Measurements from ENCODE around the gene GLG1. TPM values are rescaled to one million over a fixed set of nuclear protein-coding genes. Genes with fewer than 3 reads are reported as not detected.

The GLG1 gene
- total RNA-seq, 1 donor = 191 TPM

DNA sequence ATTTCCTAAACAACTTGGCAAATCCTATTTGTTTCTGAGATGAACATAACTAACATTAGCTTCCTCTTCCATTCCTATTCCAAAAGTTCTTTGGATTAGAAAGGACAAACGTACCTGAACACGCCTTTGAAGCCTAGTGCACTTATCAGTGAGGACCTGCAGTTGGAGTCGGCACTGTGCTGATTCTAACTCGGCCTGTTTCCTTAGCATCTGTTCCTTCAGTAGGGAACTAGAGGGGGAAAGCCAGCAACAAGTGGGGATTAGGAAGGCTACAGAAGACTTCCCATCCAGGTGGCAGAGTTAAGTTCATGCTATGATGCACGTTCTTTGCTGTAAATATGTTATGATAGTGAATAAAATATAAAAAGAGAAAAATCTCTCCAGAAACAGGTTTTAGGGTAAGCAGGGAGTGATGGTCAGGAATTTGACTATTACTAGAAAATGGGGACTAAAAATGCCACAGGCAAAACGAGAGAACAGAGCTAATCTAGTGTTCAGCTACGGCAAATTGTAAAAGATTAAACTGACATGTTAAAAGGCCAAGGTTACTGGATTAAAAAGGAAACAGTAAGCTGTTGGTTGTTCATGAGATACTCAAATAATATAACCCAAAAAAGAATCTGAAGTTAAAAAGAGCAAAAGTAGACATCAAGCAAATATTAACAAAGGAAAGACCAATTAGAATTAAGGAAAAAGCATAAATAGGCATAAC lies 31.0 kb upstream of the GLG1 start:
- H3K4me2 ChIP-seq (ENCODE audit: insufficient read depth, low read length) = no peak overlapping the region
- DNase-seq (ENCODE audit: insufficient read length, low spot score, missing footprints) = no peak
- no peak overlapping the region for H3K4me3 ChIP-seq (ENCODE audit: insufficient read depth, low read length)
- H3K4me1 ChIP-seq (ENCODE audit: insufficient read depth, low read length) = no peaks in the 10 kb centered on the region
- H2AFZ ChIP-seq (ENCODE audit: low read length) = no peak overlapping the region
- H4K20me1 ChIP-seq (ENCODE audit: insufficient read depth, low read length) = peaks cover 3% of the 10 kb centered on the region
- peaks cover 38% of the 10 kb centered on the region for H3K36me3 ChIP-seq (ENCODE audit: insufficient read depth, low read length)
- peaks cover 6% of the 10 kb centered on the region for H3K79me2 ChIP-seq (ENCODE audit: insufficient read depth, low read length)
- no peaks in the 10 kb centered on the region for H3K9me3 ChIP-seq (ENCODE audit: low read depth, low read length)
- H3K27ac ChIP-seq (ENCODE audit: low read depth, low read length) = no peak overlapping the region
- H3K27me3 ChIP-seq (ENCODE audit: insufficient read depth, low read length) = no peaks in the 10 kb centered on the region
- TF ChIP-seq, protein P1, sequence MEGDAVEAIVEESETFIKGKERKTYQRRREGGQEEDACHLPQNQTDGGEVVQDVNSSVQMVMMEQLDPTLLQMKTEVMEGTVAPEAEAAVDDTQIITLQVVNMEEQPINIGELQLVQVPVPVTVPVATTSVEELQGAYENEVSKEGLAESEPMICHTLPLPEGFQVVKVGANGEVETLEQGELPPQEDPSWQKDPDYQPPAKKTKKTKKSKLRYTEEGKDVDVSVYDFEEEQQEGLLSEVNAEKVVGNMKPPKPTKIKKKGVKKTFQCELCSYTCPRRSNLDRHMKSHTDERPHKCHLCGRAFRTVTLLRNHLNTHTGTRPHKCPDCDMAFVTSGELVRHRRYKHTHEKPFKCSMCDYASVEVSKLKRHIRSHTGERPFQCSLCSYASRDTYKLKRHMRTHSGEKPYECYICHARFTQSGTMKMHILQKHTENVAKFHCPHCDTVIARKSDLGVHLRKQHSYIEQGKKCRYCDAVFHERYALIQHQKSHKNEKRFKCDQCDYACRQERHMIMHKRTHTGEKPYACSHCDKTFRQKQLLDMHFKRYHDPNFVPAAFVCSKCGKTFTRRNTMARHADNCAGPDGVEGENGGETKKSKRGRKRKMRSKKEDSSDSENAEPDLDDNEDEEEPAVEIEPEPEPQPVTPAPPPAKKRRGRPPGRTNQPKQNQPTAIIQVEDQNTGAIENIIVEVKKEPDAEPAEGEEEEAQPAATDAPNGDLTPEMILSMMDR (IDR thresholded peaks at IDR 0.05; ENCODE audit: extremely low read depth, low read depth, low read length) = no peak

GRCh38 chr16:74635303-74635702 lies 28.4 kb upstream of the GLG1 start:
- Histone ChIP-seq H3K4me2 (ENCODE audit: insufficient read depth, low read length) (no peak overlapping the region), H3K27me3 (ENCODE audit: insufficient read depth, low read length) (no peaks in the 10 kb centered on the region), H2AFZ (ENCODE audit: low read length) (no peak overlapping the region), H3K9me3 (ENCODE audit: low read depth, low read length) (no peaks in the 10 kb centered on the region), H3K4me3 (ENCODE audit: insufficient read depth, low read length) (no peak overlapping the region), H4K20me1 (ENCODE audit: insufficient read depth, low read length) (peaks cover 3% of the 10 kb centered on the region), H3K27ac (ENCODE audit: low read depth, low read length) (no peak overlapping the region), H3K36me3 (ENCODE audit: insufficient read depth, low read length) (peaks cover 58% of the 10 kb centered on the region), H3K79me2 (ENCODE audit: insufficient read depth, low read length) (peaks cover 6% of the 10 kb centered on the region), H3K4me1 (ENCODE audit: insufficient read depth, low read length) (no peaks in the 10 kb centered on the region)
- TF ChIP-seq, protein P1 (IDR thresholded peaks at IDR 0.05; ENCODE audit: extremely low read depth, low read depth, low read length) = no peak
- no peak for DNase-seq (ENCODE audit: insufficient read length, low spot score, missing footprints)

GRCh38 chr16:74633686-74634085 lies 26.8 kb upstream of the GLG1 start:
- H3K36me3 ChIP-seq (ENCODE audit: insufficient read depth, low read length) = peaks cover 55% of the 10 kb centered on the region
- no peak overlapping the region for H2AFZ ChIP-seq (ENCODE audit: low read length)
- H4K20me1 ChIP-seq (ENCODE audit: insufficient read depth, low read length) = peaks cover 3% of the 10 kb centered on the region
- H3K4me2 ChIP-seq (ENCODE audit: insufficient read depth, low read length) = no peak overlapping the region
- no peaks in the 10 kb centered on the region for H3K27me3 ChIP-seq (ENCODE audit: insufficient read depth, low read length)
- H3K9me3 ChIP-seq (ENCODE audit: low read depth, low read length) = no peaks in the 10 kb centered on the region
- TF ChIP-seq, protein P1 (IDR thresholded peaks at IDR 0.05; ENCODE audit: extremely low read depth, low read depth, low read length) = no peak
- H3K79me2 ChIP-seq (ENCODE audit: insufficient read depth, low read length) = peaks cover 4% of the 10 kb centered on the region
- H3K27ac ChIP-seq (ENCODE audit: low read depth, low read length) = no peak overlapping the region
- no peak overlapping the region for H3K4me3 ChIP-seq (ENCODE audit: insufficient read depth, low read length)
- no peak for DNase-seq (ENCODE audit: insufficient read length, low spot score, missing footprints)
- H3K4me1 ChIP-seq (ENCODE audit: insufficient read depth, low read length) = no peaks in the 10 kb centered on the region

DNA sequence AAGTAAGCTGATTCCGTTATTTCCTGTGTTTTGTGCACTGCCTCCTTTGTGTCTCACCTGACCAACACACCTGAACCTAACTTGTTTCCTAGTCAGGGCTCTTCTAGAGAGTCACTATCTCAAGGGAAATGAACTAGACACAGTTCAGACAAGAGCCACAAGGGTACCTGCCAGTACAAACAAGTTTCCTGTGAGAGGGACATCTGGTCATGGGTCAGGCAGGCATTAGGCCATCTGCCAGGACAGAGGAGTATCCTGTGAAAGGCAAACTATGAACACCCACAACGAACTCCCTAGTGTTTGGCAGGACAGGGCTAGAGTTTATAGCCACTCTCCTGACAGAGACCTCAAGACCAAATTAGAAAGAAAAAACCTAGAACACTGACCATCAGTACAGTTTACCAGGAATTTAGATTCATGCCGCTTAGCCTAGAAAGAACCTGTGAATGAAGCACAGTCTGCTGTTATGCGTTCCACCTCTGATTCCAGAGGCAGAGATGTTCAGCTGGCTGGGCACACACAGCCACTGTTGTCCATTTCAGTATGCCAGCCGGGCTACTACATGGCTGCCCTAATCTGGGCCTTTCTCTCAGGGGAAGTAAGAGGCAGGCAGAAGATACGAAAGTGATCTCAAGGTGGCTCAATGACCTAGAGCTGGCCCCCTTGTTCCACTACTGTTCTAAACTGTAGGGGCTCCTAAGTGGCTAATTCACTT lies 20.7 kb upstream of the GLG1 start:
- peaks cover 63% of the 10 kb centered on the region for H3K36me3 ChIP-seq (ENCODE audit: insufficient read depth, low read length)
- no peak overlapping the region for H3K4me3 ChIP-seq (ENCODE audit: insufficient read depth, low read length)
- H3K9me3 ChIP-seq (ENCODE audit: low read depth, low read length) = no peaks in the 10 kb centered on the region
- TF ChIP-seq, protein P1 (IDR thresholded peaks at IDR 0.05; ENCODE audit: extremely low read depth, low read depth, low read length) = no peak
- no peak overlapping the region for H3K4me2 ChIP-seq (ENCODE audit: insufficient read depth, low read length)
- H3K27ac ChIP-seq (ENCODE audit: low read depth, low read length) = peak overlapping the region; percentile 65
- H2AFZ ChIP-seq (ENCODE audit: low read length) = no peak overlapping the region
- H3K27me3 ChIP-seq (ENCODE audit: insufficient read depth, low read length) = no peaks in the 10 kb centered on the region
- no peak for DNase-seq (ENCODE audit: insufficient read length, low spot score, missing footprints)
- peaks cover 10% of the 10 kb centered on the region for H4K20me1 ChIP-seq (ENCODE audit: insufficient read depth, low read length)
- H3K4me1 ChIP-seq (ENCODE audit: insufficient read depth, low read length) = peaks cover 18% of the 10 kb centered on the region
- peaks cover 3% of the 10 kb centered on the region for H3K79me2 ChIP-seq (ENCODE audit: insufficient read depth, low read length)
